Astrocyte of the cerebellum (primary cell): Measurements from ENCODE around the gene GYPC.
A peak's percentile ranks its signal among the peaks of the same experiment; 100 is the strongest.
"Not testable (repeated sequence)": the region's sequence is repeated elsewhere in the genome, so short reads cannot be mapped to it uniquely, and the experiment has no call there.

Source experiments
- DNase-seq: peaks from one replicate; pipeline ENCODE4 v3.0.0-alpha.2; 2011; ENCODE audit warnings: low read depth
- H3K4me3 ChIP-seq: 2 replicates; pipeline ENCODE4 v1.5.1; 2011; ENCODE audit warnings: mild to moderate bottlenecking, low read depth, low read length, moderate library complexity
- CTCF ChIP-seq: IDR thresholded peaks from 2 replicates; pipeline ENCODE4 v1.5.1; 2012; ENCODE audit warnings: low read length, low read depth, moderate library complexity, mild to moderate bottlenecking; ENCODE audit errors: missing control alignments
- in situ Hi-C: cut with HindIII; loops from 2 replicates; pipeline ENCODE4 v1.10.0; 2017; ENCODE audit warnings: low sequenced_read_pairs

The GYPC gene

GRCh38 chr2:126634273-126634861 lies 21.6 kb upstream of the GYPC start:
- DNase-seq, result no peak
- peak; percentile 50 for TF ChIP-seq CTCF

GRCh38 chr2:126635281-126635680 lies 20.7 kb upstream of the GYPC start:
- in situ Hi-C loops, result no loop called here
- H3K4me3 ChIP-seq, result no peak overlapping the region
- TF ChIP-seq CTCF, result no peak
- DNase-seq, result no peak

More at GRCh38 chr2:126634273-126634861, 21.6 kb upstream of the GYPC start:
- H3K4me3 ChIP-seq, result no peak overlapping the region
- in situ Hi-C loops, result no loop called here

DNA sequence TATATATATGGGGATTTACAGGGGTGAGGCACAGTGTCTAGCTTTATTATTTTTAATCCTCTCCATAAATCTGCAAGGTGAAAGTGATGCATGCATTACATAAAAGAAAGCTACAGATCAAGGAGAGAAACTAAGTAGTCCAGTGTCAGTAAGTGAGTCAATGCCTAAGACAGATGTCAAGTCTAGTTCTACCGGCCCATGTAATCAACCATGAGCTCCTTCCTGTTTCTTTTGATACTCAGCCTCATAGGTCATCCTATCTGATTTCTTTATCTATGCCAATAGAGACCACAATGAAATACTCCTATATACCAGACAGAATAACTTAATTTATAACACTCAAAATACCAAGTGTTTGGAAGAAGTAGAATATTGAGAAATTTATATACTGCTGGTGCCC lies 20.2 kb upstream of the GYPC start:
- no peak for DNase-seq
- in situ Hi-C loops, result no loop called here
- no peak for TF ChIP-seq CTCF

DNA sequence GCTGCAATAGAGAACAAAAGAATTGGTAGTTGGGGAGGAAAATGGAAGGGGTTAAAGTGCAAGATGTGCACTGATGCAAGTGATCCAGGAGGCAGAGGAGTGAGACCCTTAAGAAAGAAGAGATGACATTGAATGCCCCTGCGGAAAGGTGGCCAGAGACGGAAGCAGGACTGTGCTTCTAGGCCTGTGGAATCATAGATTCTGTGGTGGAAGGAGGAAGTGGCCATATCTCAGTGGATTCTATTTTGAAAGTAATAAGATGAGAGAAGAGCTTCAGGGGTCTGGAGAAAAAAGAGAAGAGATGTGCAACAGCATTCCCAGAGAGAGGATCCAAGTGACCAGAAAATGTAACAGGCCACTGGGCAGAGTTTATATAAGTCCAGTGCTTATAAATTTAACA lies 18.6 kb upstream of the GYPC start:
- no peak for DNase-seq

More for the DNA sequence above, 20.2 kb upstream of the GYPC start:
- no peak overlapping the region for H3K4me3 ChIP-seq

DNA sequence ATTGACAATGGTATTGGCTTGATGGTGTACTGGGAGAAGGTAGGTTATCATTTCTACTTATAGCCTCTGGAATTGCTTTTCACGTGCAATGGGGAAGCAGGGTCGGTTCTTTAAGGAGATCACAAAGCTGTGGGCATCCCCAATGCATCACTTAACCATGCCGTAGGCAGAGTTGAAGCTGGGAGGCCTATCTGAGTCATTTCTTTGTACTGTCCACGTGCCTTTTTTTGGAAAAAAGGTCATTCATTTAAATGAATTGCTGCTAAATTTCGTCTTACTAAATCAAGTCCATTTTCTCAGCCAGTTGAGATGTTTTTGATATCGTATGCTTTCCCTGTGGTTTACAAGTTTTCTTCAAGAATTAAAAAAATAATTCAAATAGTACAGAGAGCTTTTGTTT lies 17.2 kb upstream of the GYPC start:
- in situ Hi-C loops, result no loop called here
- TF ChIP-seq CTCF, result no peak
- H3K4me3 ChIP-seq, result no peak overlapping the region
- no peak for DNase-seq

More for the DNA sequence above, 18.6 kb upstream of the GYPC start:
- no peak overlapping the region for H3K4me3 ChIP-seq
- TF ChIP-seq CTCF, result no peak
- in situ Hi-C loops, result no loop called here

- no peak for TF ChIP-seq CTCF
- no peak for DNase-seq
- in situ Hi-C loops, result no loop called here
- no peak overlapping the region for H3K4me3 ChIP-seq
These were observed 16.7 kb upstream of the GYPC start for GRCh38 chr2:126639276-126639675.

DNA sequence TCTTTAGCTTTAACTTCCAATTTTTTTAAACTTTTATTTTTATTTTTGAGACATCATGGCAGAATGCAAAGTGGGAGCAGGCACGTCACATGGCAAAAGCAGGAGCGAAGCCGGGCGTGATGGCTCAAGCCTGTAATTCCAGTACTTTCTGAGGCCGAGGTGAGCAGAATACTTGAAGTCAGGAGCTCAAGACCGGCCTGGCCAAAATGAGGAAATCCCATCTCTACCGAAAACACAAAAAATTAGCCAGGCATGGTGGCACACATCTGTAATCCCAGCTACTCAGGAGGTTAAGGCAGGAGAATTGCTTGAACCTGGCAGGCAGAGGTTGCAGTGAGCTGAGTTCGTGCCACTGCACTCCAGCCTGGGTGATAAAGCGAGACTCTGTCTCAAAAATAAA lies 14.7 kb upstream of the GYPC start:
- H3K4me3 ChIP-seq, DNase-seq, in situ Hi-C loops: not testable (repeated sequence)
